SIG-M5 (cell line): ENCODE data around the gene SGF29.
"Not testable (repeated sequence)": the region's sequence is repeated elsewhere in the genome, so short reads cannot be mapped to it uniquely, and the experiment has no call there.

Source experiments
- DNase-seq: peaks from one replicate; lab custom pipeline; 2025; lab: John Stamatoyannopoulos, UW

The SGF29 gene

DNA sequence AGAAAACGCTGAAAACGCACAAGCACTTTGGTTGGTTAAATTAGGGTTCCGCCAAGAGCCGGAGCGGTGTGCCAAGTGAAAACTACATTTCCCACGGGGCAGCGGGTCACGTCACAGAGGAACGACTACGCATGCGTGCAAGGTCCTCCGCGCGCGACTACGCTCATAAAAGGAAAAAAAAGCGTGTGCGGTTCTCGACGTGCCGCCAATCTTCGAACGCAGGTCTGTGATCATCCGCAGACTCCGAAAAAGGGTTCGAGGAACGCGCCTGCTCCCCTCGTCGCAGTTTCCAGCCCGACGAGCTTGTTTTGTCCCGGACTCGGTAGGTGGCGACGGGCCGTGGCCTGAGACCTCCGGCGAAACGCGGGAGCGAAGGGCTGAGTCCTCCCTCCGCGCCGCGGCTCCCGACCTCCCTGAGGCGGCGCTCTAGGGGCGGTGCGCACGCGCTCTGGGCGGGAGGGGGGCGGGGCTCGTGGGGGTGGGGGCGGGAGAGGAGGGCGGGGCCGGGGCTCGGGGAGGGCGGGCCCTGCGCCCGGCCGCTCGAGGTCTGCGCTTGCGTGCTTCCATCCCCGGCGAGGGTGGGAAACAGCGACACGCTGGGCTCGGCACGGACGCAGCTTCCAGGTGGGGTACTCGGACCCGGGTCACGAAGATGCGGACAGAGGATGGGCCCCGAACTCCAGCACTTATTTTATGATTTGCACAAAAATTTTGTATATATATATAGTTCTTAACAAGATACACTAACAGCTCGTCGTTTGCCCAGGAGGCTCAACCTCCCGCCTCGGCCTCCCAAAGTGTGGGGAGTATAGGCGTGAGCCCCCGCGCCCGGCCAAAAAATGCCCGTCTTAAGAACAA, at the start of gene SGF29:
Gene SGF29, plus strand, starts transcription at position 145 of the 858 bp plus-strand sequence. CDS start 27,150 bp downstream, outside the sequence.
- peak; percentile 52 for DNase-seq

DNA sequence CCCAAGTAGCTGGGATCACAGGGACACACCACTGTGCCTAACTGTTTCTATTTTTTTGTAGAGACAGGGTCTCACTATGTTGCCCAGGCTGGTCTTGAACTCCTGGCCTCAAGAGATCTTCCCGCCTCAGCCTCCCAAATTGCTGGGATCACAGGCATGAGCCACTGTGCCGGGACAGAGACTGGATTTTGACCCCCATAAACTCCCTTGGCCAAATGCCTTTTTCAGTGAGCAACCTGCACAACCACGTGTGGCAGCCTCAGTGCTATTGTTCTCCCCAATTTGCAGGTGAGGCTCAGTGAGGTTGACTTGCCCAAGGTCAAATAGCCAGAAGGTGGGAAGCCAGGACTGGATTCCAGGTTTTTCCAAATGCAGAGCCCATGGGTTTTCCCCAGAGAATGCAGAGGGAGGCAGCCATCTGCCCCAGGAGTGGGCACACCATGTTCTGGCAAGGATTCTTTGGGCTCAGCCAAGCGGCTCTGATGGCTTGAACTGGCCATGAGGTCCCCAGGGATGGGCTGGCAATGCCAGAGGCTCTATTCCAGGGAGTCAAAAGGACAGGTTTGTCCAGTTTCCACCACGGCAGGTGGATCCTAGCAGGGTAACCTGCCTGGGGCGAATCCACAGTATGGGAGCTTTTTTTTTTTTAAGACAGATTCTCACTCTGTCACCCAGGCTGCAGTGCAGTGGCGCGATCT, 48.9 kb upstream of the SGF29 start:
- DNase-seq, result no peak

DNA sequence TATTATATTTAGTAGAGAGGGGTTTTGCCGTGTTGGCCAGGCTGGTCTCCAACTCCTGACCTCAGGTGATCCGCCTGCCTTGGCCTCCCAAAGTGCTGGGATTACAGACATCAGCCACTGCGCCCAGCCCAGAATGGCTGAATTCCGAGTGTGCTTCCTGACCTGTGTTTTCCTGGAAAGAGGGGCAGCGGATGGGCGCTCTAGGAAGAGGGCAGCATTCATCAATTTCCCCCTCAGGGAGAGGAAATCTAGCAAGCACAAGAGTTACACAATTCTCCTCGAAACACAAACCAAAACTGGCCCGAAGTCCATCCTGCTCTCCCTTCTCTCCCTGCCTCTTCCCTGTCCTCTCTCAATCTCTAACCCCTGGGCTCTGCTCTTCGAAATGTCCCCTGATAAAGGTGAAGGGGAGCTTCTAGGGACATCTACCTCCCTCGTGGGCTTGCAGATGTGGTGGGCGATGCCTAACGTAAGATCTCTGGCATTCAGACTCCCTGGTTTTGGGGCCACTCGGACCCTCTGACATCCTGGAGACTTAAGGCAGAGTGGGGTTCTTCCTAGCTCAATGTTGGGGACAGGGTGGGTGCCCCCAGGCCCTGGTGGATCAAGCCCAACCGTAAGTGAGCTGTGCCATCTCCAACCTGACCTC, 48.1 kb upstream of the SGF29 start:
- DNase-seq, result no peak

DNA sequence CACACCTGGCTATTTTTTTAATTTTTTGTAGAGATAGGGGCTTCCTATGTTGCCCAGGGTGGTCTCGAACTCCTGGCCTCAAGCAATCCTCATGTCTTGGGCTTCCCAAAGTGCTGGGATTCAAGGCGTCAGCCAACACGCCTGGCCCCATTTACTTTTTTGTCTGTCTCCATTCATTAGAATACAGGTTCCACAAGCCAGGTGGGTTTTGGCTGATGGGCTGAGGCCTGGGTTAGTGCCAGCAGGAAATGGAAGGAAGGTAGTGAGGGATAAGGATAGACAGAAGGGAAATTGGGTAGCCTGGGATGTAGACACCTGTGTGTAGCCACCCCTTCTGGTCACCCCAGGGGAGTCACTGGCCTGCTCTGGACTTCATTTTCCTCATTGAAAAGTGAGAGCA, 42.7 kb upstream of the SGF29 start:
- no peak for DNase-seq

DNA sequence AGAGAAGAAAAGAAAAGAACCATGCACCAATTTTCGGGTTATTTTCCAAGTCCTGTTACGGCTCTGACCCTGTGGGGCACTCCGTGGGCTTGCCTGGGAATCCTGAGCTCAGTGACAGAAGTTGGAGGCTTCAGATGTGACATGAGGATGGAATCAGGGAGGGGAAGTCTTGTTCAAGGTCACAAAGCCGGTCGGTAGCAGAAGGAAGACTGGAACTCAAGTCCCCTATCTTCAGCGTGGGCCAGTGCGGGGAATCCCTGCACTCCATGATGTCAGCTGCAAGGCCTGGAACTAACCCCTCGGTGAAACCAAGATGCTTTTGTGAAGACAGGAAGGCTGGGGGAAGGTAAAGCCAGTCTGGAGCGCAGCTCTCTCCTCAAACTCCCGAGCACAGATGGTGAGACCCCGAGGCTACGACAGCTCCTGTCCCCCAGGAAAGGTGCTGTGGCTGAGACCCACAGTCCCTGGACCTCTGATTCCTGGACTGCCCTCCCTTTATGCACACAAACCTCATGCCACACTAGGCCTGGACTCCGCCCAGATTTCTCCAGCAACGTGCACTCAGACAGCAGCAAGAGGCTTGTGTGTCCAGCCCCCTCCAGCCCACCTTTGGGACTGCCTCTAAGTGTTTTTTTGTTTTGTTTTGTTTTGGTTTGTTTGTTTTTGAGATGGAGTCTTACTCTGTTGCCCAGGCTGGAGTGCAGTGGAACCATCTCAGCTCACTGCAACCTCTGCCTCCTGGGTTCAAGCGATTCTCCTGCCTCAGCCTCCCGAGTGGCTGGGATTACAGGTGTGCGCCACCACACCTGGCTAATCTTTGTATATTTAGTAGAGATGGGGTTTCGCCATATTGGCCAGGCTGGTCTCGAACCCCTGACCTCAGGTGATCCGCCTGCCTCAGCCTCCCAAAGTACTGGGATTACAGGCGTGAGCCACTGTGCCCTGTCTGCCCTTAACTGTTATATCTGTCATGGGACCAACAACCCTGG, 41.6 kb upstream of the SGF29 start:
- DNase-seq, result no peak

DNA sequence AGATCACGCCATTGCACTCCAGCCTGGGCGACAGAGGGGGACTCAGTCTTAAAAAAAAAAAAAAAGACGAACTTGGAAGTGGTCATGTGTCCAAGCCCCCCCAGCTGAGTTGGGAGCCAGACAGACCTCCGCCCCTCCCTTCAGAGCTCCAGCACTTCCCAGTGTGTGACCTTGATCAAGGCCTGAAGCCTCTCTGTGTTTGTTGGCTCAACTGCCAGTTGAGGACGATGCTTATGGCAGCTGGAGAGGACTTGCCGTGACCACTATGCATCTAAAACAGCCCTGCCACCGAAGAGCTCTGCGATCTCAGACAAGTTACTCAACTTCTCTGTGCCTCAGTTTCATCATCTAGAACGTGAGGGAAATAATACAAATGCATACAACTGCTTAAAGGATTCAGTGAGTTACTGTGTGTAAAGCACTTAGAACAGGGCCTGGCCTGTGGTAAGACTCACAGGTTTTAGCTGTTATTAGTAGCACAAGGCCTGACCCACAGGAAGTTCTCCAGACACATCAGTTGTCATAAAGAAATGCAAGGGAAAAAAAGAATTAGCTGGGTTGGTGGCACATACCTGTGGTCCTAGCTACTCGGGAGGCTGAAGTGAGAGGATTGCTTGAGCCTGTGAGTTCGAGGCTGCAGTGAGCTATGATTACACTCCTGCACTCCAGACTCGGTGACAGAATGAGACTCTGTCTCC, 40.1 kb upstream of the SGF29 start:
- DNase-seq, result no peak

DNA sequence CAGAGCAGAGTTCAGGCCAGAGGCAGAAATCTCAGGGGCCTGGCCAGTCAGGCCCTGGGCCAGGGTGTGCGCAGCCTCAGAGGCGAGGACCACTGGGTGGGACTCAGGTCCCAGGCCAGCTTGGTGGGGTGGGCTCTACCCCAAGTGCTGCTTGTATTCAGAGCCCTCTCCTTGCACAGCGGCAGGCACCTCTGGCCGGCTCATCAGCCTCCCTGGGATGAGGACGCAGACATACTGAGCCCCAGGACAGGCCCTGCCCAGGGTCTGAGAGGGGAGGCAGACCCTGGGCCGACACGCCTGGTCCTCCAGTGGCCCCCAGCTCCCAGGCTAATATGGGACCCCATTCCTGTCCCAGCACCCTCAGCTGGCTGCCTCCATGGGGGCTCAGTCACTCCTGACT, 39.5 kb upstream of the SGF29 start:
- DNase-seq, result no peak

DNA sequence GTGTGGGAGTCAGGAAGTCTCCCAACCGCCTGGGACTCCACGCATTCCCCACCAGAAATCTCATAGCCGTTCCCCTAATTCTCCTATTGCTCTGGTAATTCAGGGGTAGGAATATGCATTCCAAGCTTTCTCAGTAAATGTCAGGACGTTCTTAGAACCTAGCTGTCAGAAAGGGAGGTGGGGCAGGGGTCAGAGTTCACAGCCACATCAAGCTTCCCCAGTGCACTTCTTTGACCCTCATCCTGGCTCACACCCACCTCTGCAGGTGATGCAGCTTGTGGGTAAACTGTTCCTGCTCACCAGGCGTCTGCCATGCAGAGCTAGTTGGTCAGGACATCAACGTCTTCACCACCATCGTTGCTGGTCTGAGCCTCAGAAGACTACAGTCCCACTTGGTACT, 33.0 kb upstream of the SGF29 start:
- no peak for DNase-seq

DNA sequence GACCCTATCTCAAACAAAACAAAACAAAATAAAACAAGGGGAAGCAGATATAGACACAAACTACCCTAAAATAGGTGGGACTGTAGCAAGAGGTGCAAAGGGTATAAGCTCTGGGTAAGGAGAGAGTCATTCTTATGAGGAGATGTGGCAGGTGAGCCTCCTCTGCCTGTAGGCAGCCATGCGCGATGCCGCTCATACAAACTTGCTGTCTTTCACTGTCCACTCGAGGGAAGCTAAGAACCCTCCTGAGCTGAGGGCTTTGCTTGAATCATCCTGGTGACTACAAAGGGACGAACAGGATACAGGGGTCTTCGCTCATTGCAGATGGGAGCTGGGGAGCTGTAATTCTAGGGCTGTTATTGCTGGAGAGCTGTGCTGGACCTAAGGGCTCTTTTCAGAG, 32.3 kb upstream of the SGF29 start:
- no peak for DNase-seq

DNA sequence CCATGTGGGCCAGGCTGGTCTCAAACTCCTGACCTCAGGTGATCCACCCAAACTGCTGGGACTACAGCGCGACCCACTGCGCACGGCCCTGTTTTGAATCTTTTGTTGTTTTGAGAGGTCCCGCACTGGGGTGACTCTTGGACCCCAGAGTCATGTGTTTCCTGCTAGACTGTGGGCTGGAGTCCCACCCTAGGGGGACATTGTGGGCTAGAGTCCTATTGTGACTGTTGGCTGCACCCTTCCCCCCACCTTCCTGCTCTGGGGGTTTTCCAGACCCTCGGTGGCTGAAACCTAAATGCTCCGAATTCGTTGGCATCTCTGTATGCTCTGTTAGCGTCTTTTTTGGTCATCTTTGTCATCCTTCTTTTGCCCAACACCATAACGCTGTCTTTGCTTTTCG, 30.9 kb upstream of the SGF29 start:
- no peak for DNase-seq

DNA sequence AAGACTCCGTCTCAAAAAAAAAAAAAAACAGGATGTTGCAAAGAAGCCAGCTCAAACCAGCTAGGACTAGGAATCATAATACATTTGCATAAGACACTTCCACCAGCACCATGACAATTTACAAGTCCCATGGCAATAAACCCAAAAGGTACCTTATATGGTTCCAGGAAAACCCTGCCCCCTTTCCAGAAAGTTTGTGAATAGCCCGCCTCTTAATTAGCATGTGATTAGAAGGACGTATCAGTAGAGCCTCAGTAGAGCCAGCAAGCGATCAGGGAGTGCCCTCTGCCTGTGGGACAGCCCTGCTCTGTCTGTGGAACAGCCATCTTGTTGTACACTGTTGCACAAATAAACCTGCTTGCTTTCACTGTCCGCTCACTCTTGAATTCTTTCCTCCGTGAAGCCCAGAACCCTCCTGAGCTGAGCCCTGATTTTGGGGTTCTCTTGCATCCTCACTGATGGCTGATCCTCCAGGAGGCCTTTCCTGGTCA, 29.0 kb upstream of the SGF29 start:
- DNase-seq, result no peak

DNA sequence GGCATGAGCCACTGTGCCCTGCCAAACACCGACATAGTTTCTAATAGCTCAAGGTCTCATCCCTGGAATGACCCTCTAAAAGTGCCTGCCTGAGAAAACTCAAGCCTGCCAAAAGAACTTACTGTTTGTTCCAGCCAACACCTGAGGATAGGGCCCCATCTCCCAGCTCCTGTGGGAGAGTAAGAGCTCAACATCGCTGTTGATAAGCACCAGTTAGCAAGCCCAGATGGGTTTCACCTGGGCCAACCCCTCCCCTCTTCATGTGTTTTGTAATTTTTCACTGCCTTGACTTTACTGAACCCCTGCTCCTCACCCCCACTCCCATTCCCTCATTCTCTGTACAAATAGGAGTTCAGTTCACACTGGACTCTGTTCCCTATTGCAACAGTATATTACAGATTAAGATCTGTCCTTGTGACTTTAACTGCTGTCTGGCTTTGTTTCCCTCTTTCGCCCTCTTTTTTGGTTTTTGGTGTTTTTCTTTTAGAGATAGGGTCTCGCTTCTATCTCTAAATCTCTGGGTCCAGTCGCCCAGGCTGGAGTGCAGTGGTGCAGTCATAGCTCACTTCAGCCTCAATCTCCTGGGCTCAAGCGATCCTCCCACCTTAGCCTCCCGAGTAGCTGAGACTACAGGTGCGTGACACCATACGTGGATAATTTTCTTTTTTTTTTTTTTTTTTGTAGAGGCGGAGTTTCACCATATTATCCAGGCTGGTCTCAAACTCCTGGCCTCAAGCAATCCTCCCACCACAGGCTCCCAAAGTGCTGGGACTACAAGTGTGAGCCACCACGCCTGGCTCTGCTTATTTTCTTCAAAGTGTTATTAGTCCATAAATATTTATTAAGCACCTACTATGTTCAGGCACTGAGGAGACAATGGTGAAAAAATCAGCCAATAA, 27.3 kb upstream of the SGF29 start:
- DNase-seq, result no peak

DNA sequence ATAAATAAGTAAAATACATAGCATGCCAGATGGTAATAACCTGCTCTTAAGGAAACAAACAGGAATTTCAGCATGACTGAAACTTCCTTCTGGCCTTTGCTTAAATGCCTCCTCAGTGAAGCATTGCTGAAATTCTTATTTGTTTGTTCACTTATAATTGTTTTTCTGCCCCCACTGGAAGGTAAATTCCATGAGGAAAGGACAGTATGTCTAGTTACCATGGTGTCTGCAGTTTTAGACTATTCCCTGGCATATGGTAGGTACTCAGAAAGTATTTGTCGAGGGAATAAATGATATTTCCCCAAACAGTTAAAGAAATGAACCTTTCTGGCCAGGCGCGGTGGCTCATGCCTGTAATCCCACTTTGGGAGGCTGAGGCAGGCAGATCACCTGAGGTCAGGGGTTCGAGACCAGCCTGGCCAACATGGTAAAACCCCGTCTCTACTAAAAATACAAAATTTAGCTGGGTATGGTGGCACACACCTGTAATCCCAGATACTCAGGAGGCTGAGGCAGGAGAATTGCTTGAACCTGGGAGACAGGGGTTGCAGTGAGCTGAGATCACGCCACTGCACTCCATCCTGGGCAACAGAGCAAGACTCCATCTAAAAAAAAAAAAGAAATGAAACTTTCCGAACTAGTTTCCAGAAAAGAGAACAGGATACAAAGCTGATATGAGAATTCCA, 26.5 kb upstream of the SGF29 start:
- not testable (repeated sequence) for DNase-seq

DNA sequence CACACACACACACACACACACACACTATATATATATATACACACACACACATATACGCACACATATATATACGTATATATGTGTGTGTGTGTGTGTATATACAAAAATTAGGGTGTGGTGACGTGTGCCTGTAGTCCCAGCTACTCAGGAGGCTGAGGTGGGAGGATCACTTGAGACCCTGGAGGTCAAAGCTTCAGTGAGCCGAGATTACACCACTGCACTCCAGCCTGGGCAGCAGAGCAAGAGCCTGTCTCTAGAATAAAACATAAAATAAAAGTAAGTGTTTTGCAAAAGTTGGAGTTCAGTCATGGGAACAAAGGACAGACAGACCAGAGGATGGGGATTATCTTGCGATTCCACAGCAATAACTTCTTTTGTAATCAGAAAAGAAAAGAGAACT, 25.7 kb upstream of the SGF29 start:
- DNase-seq, result no peak

DNA sequence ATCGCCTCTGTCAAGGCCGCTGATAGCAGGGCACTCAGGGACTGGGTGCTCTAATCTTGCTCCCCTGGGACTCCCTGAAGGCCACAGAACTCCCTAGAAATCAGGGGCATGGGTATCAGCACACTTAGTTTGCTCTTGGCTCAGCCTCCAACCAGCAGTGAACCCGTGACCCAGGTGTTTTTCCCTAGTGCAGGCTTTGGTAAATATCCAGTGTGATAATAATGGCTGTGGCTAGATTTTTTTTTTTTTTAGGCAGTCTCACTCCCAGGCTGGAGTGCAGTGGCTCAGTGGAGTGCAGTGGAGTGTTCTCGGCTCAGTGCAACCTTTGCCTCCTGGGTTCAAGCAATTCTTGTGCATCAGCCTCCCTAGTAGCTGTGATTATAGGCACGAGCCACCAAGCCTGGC, 25.3 kb upstream of the SGF29 start:
- DNase-seq, result no peak

DNA sequence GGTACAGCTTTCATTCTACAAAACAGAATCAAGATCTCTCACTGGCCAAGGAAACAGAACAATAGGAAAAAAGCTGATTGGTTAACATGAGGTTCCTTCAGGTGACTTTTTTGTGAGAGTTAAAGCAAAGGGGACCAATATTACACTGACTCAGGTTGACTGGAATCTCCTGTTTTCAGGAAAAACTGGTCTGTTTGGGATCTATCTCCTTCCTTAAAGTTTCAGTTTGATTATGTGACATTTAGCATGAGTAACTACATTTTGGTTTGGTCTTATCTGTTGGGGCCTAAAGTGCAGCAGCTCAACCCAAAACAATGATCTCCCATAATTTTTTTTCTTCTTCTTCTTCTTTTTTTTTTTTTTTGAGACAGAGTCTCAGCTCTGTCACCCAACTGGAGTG, 24.6 kb upstream of the SGF29 start:
- DNase-seq, result no peak

DNA sequence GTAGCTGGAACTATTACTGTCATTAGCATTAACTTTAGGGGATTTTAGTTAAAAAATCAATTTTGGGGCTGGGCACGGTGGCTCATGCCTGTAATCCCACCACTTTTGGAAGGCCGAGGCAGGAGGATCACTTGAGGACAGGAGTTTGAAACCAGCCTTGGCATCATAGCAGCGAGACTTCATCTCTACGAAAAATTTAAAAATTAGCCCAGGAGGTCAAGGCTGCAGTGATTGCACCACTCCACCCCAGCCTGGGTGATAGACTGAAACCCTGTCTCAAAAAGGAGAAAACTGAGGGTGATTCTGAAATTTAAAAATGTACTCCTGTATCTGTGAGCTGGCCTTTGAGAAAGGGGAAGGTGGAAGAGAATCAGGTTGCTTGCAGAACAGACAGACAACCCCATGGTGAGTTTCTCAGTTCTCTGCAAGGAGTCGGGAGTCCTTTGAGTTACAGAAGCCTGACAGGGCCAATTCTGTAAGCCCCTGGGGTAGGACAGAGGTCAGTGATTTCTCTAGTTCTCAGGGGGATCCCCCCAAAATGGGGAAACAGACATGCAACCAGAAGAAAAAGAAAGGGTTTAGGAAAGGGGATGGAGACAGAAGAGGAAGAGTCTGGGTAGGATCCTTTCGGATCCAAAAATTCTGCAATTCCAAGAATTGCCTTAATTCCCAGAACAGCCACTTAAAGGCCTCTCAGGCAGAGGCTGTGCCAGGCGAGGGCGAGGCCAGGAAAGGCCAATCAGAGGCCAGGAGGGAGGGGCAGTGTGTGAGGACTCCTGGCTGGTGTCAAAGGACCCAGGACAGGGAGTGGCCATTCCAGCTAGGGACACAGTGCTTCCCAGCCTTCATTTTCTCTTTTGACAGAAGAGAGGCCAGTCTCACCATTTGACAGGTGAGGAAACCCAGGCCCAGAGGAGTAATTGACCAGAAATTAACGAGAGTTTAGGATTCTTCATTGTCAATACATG, 21.7 kb upstream of the SGF29 start:
- no peak for DNase-seq
